GM06990 (cell line): ENCODE data around the gene CLHC1.
"Not testable (repeated sequence)": the region's sequence is repeated elsewhere in the genome, so short reads cannot be mapped to it uniquely, and the experiment has no call there.

ENCODE experiments used
- DNase-seq: peaks from one replicate; pipeline ENCODE4 v3.0.0-alpha.2; 2011; ENCODE audit not compliant: insufficient read length; ENCODE audit errors: extremely low read depth
- H3K27me3 ChIP-seq: replicated peaks from 2 replicates; pipeline ENCODE4 v1.6.0; 2011; ENCODE audit warnings: low read length; ENCODE audit not compliant: control insufficient read depth, insufficient read depth
- H3K36me3 ChIP-seq: 2 replicates; pipeline ENCODE4 v1.5.1; 2011; ENCODE audit warnings: low read length; ENCODE audit not compliant: control insufficient read depth, insufficient read depth
- H3K4me3 ChIP-seq: replicated peaks from 2 replicates; pipeline ENCODE4 v1.5.1; 2011; ENCODE audit warnings: low read depth, mild to moderate bottlenecking, control low read depth, low read length
- TF ChIP-seq, protein P1 (sequence below): IDR thresholded peaks from 2 replicates; pipeline ENCODE4 v1.5.1; 2011; ENCODE audit warnings: low read length, control low read depth, mild to moderate bottlenecking, inconsistent platforms; ENCODE audit not compliant: insufficient read depth, poor library complexity, severe bottlenecking

The CLHC1 gene

DNA sequence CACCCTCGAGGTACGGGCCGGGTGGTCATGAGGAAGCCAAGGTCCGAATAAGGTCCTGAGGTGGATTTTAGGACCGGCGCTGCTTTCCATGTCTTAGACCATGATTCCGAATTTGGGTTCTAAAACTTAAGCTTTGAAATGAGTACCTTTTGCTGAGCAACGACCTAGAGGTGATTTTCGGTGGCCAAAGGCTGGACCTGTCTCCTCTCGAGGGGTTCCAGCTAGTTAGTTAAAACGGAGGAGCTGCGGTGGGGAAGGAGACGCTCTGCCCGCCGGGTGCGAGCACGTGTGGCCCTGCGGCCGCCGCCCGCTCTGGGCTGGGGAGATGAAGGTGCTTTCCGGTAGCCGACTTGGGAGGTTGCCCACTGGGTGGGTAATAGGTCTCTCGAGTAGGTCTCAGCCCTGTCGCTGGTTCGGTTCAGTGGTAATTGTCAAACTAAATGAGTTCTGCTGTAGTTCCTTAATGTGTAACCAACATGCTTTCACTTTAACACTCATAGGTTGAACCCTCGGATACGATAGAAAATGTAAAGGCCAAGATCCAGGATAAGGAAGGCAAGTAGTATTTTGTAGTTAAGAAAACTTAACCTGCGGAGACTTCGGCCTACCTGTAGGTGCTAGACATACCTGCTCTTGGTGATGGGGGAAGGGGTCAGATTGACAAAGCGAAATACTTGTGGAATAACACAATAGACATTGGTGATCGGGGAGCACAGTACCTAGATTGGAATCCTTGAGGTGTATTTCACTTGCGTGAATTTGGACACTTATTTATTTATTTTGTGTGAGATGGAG, 967 bp upstream of the CLHC1 start:
- TF ChIP-seq, protein P1, sequence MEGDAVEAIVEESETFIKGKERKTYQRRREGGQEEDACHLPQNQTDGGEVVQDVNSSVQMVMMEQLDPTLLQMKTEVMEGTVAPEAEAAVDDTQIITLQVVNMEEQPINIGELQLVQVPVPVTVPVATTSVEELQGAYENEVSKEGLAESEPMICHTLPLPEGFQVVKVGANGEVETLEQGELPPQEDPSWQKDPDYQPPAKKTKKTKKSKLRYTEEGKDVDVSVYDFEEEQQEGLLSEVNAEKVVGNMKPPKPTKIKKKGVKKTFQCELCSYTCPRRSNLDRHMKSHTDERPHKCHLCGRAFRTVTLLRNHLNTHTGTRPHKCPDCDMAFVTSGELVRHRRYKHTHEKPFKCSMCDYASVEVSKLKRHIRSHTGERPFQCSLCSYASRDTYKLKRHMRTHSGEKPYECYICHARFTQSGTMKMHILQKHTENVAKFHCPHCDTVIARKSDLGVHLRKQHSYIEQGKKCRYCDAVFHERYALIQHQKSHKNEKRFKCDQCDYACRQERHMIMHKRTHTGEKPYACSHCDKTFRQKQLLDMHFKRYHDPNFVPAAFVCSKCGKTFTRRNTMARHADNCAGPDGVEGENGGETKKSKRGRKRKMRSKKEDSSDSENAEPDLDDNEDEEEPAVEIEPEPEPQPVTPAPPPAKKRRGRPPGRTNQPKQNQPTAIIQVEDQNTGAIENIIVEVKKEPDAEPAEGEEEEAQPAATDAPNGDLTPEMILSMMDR: no peak
- Histone ChIP-seq H3K36me3 (peaks cover 10% of the 10 kb centered on the region), H3K27me3 (no peaks in the 10 kb centered on the region), H3K4me3 (peak overlapping the region; percentile 86)
- DNase-seq: peak; percentile 58

DNA sequence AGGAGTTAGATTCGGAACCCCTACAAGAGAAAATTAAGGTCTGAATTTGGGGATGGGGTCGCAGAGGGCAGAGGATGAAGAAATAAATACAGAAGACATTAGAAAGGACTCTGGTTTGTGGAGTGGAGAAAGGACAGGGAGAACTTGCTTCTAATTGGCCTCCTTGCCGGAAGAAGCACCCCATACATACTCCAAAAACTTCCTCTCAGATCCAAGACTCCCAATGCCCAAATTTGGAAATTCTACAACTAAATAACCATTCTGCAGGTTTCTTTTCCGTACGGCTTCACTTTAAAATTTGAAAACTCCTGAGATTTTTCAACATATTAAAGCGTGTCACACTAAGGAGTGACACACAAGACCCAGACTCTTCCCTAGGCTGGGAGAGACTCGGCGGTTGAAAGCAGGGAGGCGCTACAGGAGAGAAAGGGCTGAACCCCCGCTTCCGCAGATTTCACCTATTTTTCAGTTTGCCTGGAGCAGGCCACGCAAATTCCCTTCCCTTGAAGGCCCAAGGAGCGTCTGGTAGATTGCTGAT, 478 bp downstream of the CLHC1 start:
- TF ChIP-seq, protein P1: no peak
- Histone ChIP-seq H3K27me3 (no peaks in the 10 kb centered on the region), H3K36me3 (peaks cover 10% of the 10 kb centered on the region), H3K4me3 (peak overlapping the region; percentile 86)
- no peak for DNase-seq

DNA sequence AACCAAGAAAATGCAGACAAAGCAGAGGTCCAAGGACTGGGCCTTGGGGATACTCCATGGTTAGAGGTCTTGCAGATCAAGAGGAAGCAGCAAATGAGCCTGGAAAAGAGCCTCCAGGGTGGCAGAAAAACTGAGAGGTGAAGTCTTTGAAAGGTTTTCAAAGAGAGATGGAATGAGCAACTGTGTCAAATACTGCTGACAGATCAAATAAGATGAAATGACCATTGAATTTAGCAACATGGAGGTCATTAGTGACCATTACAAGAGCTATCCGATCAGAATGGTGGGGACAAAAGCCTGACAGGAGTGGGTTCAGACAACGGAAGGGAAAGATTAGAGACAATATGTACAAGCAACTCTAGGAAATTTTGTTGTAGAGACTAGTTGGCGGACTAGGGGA, 1.5 kb downstream of the CLHC1 start:
- H3K36me3 ChIP-seq: peaks cover 6% of the 10 kb centered on the region
- TF ChIP-seq, protein P1: no peak
- H3K4me3 ChIP-seq: no peak overlapping the region
- no peak for DNase-seq
- no peaks in the 10 kb centered on the region for H3K27me3 ChIP-seq

DNA sequence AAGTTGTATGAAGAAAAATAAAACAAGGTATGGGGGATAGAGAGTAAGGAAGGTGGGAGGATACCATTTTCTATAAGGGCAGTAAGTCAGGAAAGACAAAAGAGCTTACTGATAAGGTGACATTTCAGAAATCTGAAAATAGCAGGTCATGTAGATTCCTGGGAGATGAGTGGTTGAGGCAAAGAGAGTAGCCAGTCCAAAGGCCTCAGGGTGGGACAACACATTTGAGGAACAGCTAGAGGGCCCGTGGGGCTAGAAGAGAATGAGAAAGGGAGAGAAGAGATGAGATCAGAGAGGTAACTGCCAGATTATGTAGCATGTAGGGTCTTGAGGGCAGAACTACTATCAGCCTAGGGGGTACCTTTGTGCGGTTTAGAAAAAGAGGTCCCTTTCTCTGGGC, 2.9 kb downstream of the CLHC1 start:
- DNase-seq: no peak
- peaks cover 1% of the 10 kb centered on the region for H3K36me3 ChIP-seq
- no peak overlapping the region for H3K4me3 ChIP-seq
- TF ChIP-seq, protein P1: no peak
- H3K27me3 ChIP-seq: no peaks in the 10 kb centered on the region

DNA sequence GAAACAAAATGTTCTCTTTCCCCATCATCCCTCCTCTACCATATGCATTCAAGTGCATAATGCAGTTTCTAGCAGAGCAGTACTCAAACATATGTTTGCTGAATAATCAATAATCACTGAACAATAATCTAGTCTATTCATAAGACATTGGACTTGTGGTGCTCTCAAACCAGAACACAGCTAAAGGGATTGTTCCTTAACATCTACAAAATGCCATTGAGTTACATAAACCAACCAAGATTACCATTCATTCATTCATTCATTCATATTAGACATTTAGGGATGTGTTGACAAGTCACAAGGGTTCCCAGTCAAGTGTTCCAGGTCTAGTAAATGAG, 3.9 kb downstream of the CLHC1 start:
- TF ChIP-seq, protein P1: no peak
- no peak overlapping the region for H3K4me3 ChIP-seq
- DNase-seq: no peak
- H3K27me3 ChIP-seq: no peaks in the 10 kb centered on the region
- no peaks in the 10 kb centered on the region; the same call in 1 of the 2 replicates for H3K36me3 ChIP-seq

DNA sequence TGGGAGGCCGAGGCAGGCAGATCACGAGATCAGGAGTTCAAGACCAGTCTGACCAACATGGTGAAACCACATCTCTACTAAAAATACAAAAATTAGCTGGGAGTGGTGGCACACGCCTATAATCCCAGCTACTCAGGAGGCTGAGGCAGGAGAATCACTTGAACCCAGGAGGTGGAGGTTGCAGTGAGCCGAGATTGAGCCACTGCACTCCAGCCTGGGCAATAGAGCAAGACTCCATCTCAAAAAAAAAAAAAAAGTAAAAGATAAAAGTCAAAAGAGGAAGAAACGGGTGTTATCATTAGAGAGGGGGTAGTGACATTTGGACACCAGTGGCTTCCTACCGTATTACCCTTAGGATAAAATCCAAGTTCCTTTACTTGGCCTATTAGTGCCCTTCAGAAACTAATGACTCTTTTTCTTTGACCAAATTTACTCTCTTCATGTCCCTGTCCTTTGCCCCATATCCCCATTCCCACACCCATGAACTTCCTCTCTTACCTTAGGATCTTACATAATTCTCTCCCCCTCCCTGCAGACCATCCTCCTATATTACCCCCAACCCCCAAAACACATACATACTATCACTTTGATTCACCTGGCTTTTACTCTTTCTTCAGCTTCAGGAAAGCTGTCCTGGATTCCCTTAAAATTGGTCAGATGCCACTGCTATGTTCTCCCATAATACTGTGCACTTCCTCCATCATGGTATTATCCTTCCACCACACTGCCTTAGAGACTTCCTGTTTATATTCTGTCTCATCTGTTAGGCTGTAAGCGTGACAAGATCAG, 4.5 kb downstream of the CLHC1 start:
- not testable (repeated sequence) for H3K4me3 ChIP-seq, H3K36me3 ChIP-seq, H3K27me3 ChIP-seq, DNase-seq
